SK-N-SH treated with all-trans-retinoic acid at 6 μM for 48 hours (cell line): Measurements from ENCODE around the gene C20orf204.

Experiments
- ARNTL ChIP-seq: fragments of 450-650 bp; formaldehyde crosslinking; IDR thresholded peaks from 2 replicates; pipeline ENCODE4 v1.5.0; 2020; ENCODE audit warnings: low read depth, mild to moderate bottlenecking, moderate library complexity, borderline replicate concordance
- CREB5 ChIP-seq: fragments of 250-450 bp; sonication (Bioruptor Pico); IDR thresholded peaks from 2 replicates; pipeline ENCODE4 v1.5.1; 2020; ENCODE audit warnings: low read depth, mild to moderate bottlenecking, moderate library complexity
- PATZ1 ChIP-seq: fragments of 250-450 bp; sonication (Bioruptor Pico); IDR thresholded peaks from 2 replicates; pipeline ENCODE4 v1.8.0; 2020; ENCODE audit warnings: mild to moderate bottlenecking, moderate library complexity, borderline replicate concordance
- PPARA ChIP-seq: fragments of 250-450 bp; sonication (Bioruptor Pico); IDR thresholded peaks from 2 replicates; pipeline ENCODE4 v1.5.0; 2020; ENCODE audit warnings: mild to moderate bottlenecking, borderline replicate concordance
- TCF4 ChIP-seq: fragments of 250-450 bp; sonication (Bioruptor Pico); IDR thresholded peaks from 2 replicates; pipeline ENCODE4 v1.8.0; 2021; ENCODE audit warnings: mild to moderate bottlenecking, moderate library complexity, borderline replicate concordance
- TOX ChIP-seq: fragments of 250-450 bp; sonication (Bioruptor Pico); IDR thresholded peaks from 2 replicates; pipeline ENCODE4 v1.8.0; 2021; ENCODE audit warnings: mild to moderate bottlenecking, moderate library complexity, borderline replicate concordance
- ZC3H10 ChIP-seq: fragments of 250-450 bp; sonication (Bioruptor Pico); IDR thresholded peaks from 2 replicates; pipeline ENCODE4 v1.5.1; 2021; ENCODE audit warnings: mild to moderate bottlenecking, moderate library complexity
- ZFP30 ChIP-seq: fragments of 450-650 bp; formaldehyde crosslinking; IDR thresholded peaks from 2 replicates; pipeline ENCODE4 v1.5.0; 2022; ENCODE audit warnings: mild to moderate bottlenecking, moderate library complexity
- ZNF565 ChIP-seq: fragments of 450-650 bp; formaldehyde crosslinking; conservative IDR thresholded peaks from 2 replicates; pipeline ENCODE4 v1.5.0; 2020; ENCODE audit warnings: low read depth, mild to moderate bottlenecking, moderate library complexity
- ZNF70 ChIP-seq: fragments of 450-650 bp; formaldehyde crosslinking; IDR thresholded peaks from 2 replicates; pipeline ENCODE4 v1.5.0; 2020; ENCODE audit warnings: mild to moderate bottlenecking, moderate library complexity
- ZNF8 ChIP-seq: fragments of 450-650 bp; formaldehyde crosslinking; IDR thresholded peaks from 2 replicates; pipeline ENCODE4 v1.5.0; 2020; ENCODE audit warnings: mild to moderate bottlenecking, moderate library complexity

- TF ChIP-seq TOX = no peak
- no peak for TF ChIP-seq ZNF8 (CRISPR knock-in tag)
- TF ChIP-seq ZFP30 = no peak
- no peak for TF ChIP-seq ZNF70
- TF ChIP-seq ZNF565 (CRISPR knock-in tag) = no peak
- TF ChIP-seq ZC3H10 (CRISPR knock-in tag) = no peak
- no peak; the same call in 1 of the 2 replicates for TF ChIP-seq PATZ1 (CRISPR knock-in tag)
- TF ChIP-seq PPARA = no peak
- TF ChIP-seq TCF4 (CRISPR knock-in tag) = no peak
- no peak for TF ChIP-seq CREB5 (CRISPR knock-in tag)
- TF ChIP-seq ARNTL (CRISPR knock-in tag) = no peak
These were observed 43.5 kb downstream of the C20orf204 start, which contains the start of gene RGS19 for GRCh38 chr20:64079273-64080012.
